Fibroblast of mammary gland (primary cell): ENCODE results near the gene PIM3.

Experiments used
- DNase-seq: peaks from one replicate; pipeline ENCODE4 v3.0.0-alpha.2; 2010; ENCODE audit warnings: low read depth
- H3K4me3 ChIP-seq: 2 replicates; pipeline ENCODE4 v1.5.1; 2011; ENCODE audit warnings: low read depth, mild to moderate bottlenecking, low read length, moderate library complexity; ENCODE audit not compliant: control insufficient read depth
- TF ChIP-seq, protein P1 (sequence below): conservative IDR thresholded peaks from 2 replicates; pipeline ENCODE4 v1.5.1; 2011; ENCODE audit warnings: low read depth, low read length, inconsistent platforms; ENCODE audit not compliant: control insufficient read depth, insufficient read depth

Gene PIM3

DNA sequence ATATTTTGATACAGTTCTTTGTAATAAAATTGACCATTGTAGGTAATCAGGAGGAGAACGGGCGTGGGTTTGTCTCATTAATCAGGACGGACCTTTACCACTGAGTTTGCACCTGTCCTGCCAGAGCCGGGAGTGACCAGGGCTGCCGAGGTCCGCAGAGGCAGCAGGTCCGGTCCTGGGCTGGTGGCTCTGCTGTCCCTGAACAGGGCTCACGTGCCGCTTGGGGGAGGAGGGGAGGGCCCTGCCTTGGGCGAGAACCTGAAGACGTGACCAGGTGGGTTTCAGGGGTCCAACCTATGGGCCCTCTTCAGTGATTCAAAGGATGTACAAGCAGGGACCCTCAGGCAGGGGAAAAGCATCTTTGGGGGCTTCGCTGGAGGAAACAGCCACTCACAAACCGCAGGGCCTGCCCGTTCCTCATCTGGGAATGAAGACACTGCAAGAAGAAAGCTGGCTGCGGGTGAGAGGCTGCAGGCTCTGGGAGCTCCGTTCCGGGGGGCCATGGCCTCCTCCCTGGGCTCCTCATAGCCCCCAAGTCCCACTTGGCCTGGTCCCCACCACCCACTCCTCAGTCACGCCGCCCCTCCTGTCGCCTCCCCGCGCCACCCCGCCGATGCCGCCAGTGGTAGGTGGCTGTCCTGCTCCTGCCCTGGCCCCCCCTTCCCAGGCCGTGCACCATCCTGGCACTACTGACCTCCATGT, 32.9 kb upstream of the PIM3 start:
- no peak overlapping the region for H3K4me3 ChIP-seq
- TF ChIP-seq, protein P1, sequence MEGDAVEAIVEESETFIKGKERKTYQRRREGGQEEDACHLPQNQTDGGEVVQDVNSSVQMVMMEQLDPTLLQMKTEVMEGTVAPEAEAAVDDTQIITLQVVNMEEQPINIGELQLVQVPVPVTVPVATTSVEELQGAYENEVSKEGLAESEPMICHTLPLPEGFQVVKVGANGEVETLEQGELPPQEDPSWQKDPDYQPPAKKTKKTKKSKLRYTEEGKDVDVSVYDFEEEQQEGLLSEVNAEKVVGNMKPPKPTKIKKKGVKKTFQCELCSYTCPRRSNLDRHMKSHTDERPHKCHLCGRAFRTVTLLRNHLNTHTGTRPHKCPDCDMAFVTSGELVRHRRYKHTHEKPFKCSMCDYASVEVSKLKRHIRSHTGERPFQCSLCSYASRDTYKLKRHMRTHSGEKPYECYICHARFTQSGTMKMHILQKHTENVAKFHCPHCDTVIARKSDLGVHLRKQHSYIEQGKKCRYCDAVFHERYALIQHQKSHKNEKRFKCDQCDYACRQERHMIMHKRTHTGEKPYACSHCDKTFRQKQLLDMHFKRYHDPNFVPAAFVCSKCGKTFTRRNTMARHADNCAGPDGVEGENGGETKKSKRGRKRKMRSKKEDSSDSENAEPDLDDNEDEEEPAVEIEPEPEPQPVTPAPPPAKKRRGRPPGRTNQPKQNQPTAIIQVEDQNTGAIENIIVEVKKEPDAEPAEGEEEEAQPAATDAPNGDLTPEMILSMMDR = no peak
- DNase-seq = no peak

DNA sequence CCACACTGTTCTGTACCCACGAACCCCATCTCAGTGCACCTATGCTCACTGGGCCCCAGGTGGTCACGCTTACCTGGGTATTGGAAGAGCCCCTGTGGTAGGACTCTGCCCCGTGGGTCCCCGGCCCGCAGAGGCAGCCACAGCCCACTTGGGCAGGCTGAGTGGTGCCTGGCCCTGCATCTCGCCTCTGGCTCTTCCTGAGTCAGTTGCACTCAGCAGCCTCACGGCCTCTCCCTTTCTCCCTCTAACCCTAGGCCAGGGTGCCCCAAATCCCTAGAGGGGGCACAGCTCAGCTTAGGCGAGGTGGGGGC, 32.4 kb upstream of the PIM3 start:
- TF ChIP-seq, protein P1 = no peak
- no peak for DNase-seq
- no peak overlapping the region for H3K4me3 ChIP-seq

DNA sequence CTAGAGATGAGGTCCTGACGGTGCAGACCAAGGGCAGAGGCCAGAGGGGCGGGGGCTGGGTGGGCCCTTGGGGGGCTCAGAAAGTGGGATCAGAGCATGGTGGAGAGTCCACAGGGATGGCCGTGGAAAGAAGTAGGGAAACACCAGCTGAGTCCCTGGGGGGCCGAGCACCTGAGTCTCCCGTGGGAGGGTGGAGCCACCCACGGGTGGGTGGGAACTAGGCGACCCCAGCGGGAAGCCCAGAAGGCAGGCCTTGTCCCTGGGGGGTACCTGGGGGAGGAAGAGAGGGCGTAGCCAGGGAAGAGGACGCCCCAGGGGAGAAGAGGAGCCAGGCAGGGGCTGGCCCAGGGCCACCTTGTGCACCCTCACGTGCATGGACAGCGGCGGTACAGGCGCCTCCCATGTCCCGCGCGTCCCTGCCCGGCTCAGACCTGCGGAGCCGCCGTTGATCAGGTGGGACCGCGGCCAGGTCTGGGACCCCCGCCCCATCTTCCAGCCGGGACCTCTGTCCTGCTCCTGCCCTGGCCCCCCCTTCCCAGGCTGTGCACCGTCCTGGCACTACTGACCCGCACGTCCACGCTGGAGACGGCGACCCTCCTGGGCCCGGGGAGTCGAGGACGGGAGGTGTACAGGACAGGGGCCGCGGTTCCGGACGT, 31.9 kb upstream of the PIM3 start:
- H3K4me3 ChIP-seq = no peak overlapping the region
- TF ChIP-seq, protein P1 = no peak
- DNase-seq = no peak

DNA sequence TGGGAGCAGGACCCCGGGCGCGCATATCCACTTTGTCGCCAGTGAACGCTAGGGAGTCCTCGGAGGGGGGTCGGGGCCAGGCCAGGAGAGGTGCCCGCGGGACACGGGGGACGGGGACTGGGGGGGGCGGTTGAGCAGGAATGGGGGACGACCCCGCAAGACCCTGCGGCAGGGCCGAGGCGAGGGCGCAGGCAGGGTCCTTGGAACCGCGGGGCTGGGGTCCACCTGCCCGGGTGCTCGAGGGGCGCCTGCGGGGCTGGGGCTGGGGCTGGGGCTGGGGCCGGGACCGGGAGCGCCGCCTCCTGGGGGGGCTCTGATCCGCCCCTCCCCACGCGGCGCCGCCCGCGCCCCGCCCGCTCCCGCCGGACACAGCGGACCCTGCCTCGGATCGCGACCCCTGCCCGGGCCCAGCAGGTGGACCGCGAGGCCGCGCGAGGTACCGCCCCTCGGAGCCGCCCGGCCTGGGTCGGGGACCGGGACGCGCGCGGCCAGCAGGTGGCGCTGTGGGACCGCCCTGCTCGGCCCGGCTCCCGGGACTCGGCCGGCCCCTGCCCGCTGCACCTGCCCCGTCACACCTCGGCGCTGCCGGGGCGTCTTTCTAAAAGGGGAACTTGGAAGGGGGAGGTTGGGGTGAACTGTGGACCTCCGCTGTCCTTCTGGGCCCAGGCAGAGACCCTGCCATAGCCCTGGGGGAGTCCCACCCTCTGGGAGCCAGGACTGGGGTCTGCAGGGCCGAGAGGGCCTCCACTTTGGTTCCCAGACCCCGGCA, 31.2 kb upstream of the PIM3 start:
- TF ChIP-seq, protein P1 = peak; percentile 18
- H3K4me3 ChIP-seq = no peak overlapping the region
- peak; percentile 15 for DNase-seq

DNA sequence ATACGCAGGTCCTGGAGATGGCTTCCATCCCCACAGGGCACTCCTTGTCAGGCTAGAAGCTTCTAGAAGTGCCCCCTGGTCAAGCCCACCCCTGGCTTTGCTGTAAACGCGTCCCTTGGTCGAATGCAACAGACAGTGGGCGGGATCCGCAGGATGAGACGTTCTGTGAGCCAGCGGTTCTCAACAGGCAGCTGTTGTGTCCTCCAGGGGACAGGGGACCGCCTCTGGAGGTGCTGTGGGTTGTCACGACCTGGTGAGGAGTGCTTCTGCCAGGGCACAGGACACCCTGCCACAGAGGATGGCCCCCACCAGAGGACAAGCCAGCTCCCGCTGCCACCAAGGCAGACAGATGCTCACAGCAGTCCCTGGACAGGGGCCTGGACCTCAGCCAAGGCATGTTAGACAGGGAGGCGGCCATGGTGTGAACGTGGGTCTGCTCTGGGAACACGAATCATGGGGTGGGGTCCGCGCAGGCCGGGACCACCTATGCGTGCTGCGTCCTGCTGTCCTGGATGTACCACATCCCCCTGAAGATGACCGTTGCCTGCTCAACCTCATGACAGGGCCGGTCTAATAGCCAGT, 30.5 kb upstream of the PIM3 start:
- no peak overlapping the region for H3K4me3 ChIP-seq
- TF ChIP-seq, protein P1 = no peak
- no peak for DNase-seq

DNA sequence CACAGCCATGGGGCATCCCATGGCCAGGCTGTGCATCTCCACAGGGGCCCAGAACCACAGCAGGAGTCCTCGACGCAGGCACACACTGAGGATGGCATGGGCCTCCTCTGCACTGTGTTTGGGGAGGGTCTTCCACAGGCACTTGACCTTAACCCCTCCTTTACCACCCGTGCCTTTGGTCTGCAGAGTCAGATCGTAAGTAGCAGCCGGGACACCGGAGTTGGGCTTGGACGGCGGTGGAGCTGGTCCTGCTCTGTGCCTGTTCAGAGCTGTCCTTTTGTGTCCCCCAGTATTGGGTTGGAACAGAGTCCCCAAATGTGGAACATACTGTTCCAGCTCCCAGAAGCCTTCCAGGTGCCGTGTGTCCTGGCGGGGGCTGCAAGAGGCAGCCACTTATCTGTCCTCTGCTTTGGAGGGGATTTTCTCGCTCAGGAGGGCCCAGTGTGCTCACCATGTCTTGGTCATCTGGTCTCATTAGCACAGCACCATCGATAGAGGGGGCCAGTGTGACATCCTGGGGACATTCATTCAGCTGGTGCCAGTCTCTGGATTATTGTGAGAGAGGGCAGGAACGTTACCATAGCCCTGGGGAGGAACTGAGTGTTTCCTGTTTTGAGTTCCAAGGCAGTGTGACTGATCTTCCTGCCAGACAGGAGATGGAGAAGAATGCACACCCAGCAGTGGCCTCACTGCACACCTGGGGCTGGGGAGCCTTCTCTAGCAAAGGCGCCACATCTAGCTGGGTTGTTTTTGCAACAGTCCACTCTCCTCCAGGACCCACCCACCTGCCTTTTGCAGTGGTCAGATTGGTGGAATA, 29.8 kb upstream of the PIM3 start:
- TF ChIP-seq, protein P1 = peak; percentile 43
- no peak overlapping the region for H3K4me3 ChIP-seq
- DNase-seq = peak; percentile 58
